H1 (cell line): ENCODE data around the gene BGLAP. TPM values are rescaled to one million over a fixed set of nuclear protein-coding genes. Genes with fewer than 3 reads are reported as not detected.

Experiments used
- CTCF ChIA-PET: fragments of 300-600 bp; sonication (Branson Sonifier 250); formaldehyde crosslinking; loops from one replicate; lab custom pipeline; 2021; ENCODE audit not compliant: partially characterized antibody; lab: Charles Lee
- POLR2A ChIA-PET: fragments of 300-600 bp; sonication (Branson Sonifier 250); formaldehyde crosslinking; loops from one replicate; lab custom pipeline; 2021; ENCODE audit warnings: inconsistent platforms; ENCODE audit not compliant: partially characterized antibody; lab: Charles Lee
- DNase-seq, 2 experiments: peaks; one replicate each; pipeline versions ENCODE4 v3.0.0 to v3.0.0-alpha.2; 2010 to 2022; ENCODE audit warnings: low spot score in 2 of 2, low read depth in 1 of 2, mixed read lengths in 1 of 2
- FAIRE-seq: peaks from 2 replicates; lab custom pipeline; 2011; peaks lifted over from hg19 to GRCh38; lab: Jason Lieb, UNC
- H2AFZ ChIP-seq: 2 replicates; pipeline ENCODE4 v1.8.1; 2012; ENCODE audit warnings: low read length, inconsistent platforms
- H2AK5ac ChIP-seq: 2 replicates; pipeline ENCODE4 v1.6.1; 2013; ENCODE audit warnings: low read depth, low read length
- H2BK120ac ChIP-seq: replicated peaks from 2 replicates; pipeline ENCODE3; 2013; ENCODE audit warnings: low read depth, low read length, inconsistent platforms
- H2BK12ac ChIP-seq: 2 replicates; pipeline ENCODE4 v1.6.1; 2013; ENCODE audit warnings: low read depth, low read length
- H2BK15ac ChIP-seq: 2 replicates; pipeline ENCODE4 v1.6.1; 2013; ENCODE audit warnings: low read length
- H2BK20ac ChIP-seq: 2 replicates; pipeline ENCODE4 v1.6.1; 2013; ENCODE audit warnings: low read length
- H2BK5ac ChIP-seq: 2 replicates; pipeline ENCODE4 v1.6.1; 2013; ENCODE audit warnings: low read depth, low read length
- H3K14ac ChIP-seq: 2 replicates; pipeline ENCODE4 v1.6.1; 2013; ENCODE audit warnings: inconsistent platforms; ENCODE audit not compliant: insufficient read length
- H3K18ac ChIP-seq: 2 replicates; pipeline ENCODE4 v1.6.1; 2013; ENCODE audit warnings: low read length; ENCODE audit errors: extremely low read depth
- H3K23ac ChIP-seq: 2 replicates; pipeline ENCODE4 v1.6.1; 2013; ENCODE audit warnings: inconsistent platforms; ENCODE audit not compliant: insufficient read length
- H3K23me2 ChIP-seq: 2 replicates; pipeline ENCODE4 v1.6.1; 2013; ENCODE audit warnings: low read depth, low read length
- H3K27ac ChIP-seq: 2 replicates; pipeline ENCODE4 v1.6.1; 2011; ENCODE audit warnings: low read depth, low read length, inconsistent platforms
- H3K27me3 ChIP-seq, 4 experiments: replicated peaks in 1 of 4; 1 replicate in 1 of 4; 2 replicates in 3 of 4; pipeline versions ENCODE4 v1.6.1 to v1.8.1; 2011 to 2013; ENCODE audit warnings: low read length in 3 of 4, mild to moderate bottlenecking in 3 of 4, inconsistent platforms in 2 of 4, mixed read lengths in 2 of 4, moderate library complexity in 1 of 4; ENCODE audit not compliant: control insufficient read depth in 3 of 4, insufficient read depth in 3 of 4; ENCODE audit errors: extremely low read depth in 1 of 4
- H3K36me3 ChIP-seq, 4 experiments: 2 replicates each; pipeline versions ENCODE4 v1.6.1 to v1.8.1; 2011 to 2013; ENCODE audit warnings: mild to moderate bottlenecking in 4 of 4, low read length in 3 of 4, moderate library complexity in 2 of 4, control low read depth in 1 of 4, inconsistent platforms in 1 of 4; ENCODE audit not compliant: insufficient read depth in 4 of 4, control insufficient read depth in 2 of 4
- H3K4ac ChIP-seq: replicated peaks from 2 replicates; pipeline ENCODE3; 2013; ENCODE audit warnings: low read length, low read depth, mixed read lengths, inconsistent platforms; ENCODE audit not compliant: insufficient read length
- H3K4me1 ChIP-seq, 4 experiments: replicated peaks in 1 of 4; 1 replicate in 1 of 4; 2 replicates in 3 of 4; pipeline versions ENCODE4 v1.6.1 to v1.8.1; 2011 to 2013; ENCODE audit warnings: low read length in 3 of 4, inconsistent platforms in 2 of 4, mixed read lengths in 1 of 4; ENCODE audit not compliant: insufficient read depth in 4 of 4, control insufficient read depth in 3 of 4
- H3K4me2 ChIP-seq, 2 experiments: 2 replicates each; pipeline versions ENCODE4 v1.6.1 to v1.8.1; 2011 to 2013; ENCODE audit warnings: low read depth in 2 of 2, low read length in 2 of 2, control low read depth in 1 of 2, inconsistent platforms in 1 of 2, mild to moderate bottlenecking in 1 of 2; ENCODE audit not compliant: insufficient read depth in 1 of 2
- H3K4me3 ChIP-seq, 4 experiments: fragments of 200-600, 300-600 bp in 1 of 4; sonication (generic), shearing (Covaris generic), sonication (Bioruptor Twin) in 1 of 4; 2 replicates each; pipeline versions ENCODE4 v1.5.1 to v1.8.1; 2011 to 2016; ENCODE audit warnings: low read length in 4 of 4, low read depth in 3 of 4, control low read depth in 2 of 4, inconsistent platforms in 2 of 4, mild to moderate bottlenecking in 2 of 4, mixed read lengths in 1 of 4, moderate library complexity in 1 of 4; ENCODE audit not compliant: insufficient read depth in 2 of 4; ENCODE audit errors: extremely low read depth in 1 of 4
- H3K56ac ChIP-seq: replicated peaks from 2 replicates; pipeline ENCODE3; 2013; ENCODE audit warnings: low read depth, mild to moderate bottlenecking, mixed read lengths, low read length, inconsistent platforms; ENCODE audit not compliant: insufficient read length
- H3K79me1 ChIP-seq: 2 replicates; pipeline ENCODE4 v1.6.1; 2013; ENCODE audit warnings: low read depth, low read length, control low read depth
- H3K79me2 ChIP-seq, 2 experiments: 2 replicates each; pipeline versions ENCODE4 v1.6.1 to v1.8.1; 2012 to 2013; ENCODE audit warnings: low read length in 2 of 2, mild to moderate bottlenecking in 2 of 2, inconsistent platforms in 1 of 2; ENCODE audit not compliant: insufficient read depth in 2 of 2, control insufficient read depth in 1 of 2
- H3K9ac ChIP-seq, 4 experiments: replicated peaks in 1 of 4; 1 replicate in 1 of 4; 2 replicates in 3 of 4; pipeline versions ENCODE4 v1.6.1 to v1.8.1; 2011 to 2013; ENCODE audit warnings: low read depth in 3 of 4, low read length in 3 of 4, control low read depth in 2 of 4, mild to moderate bottlenecking in 2 of 4, moderate library complexity in 2 of 4, inconsistent platforms in 1 of 4; ENCODE audit errors: extremely low read depth in 1 of 4
- H3K9me3 ChIP-seq, 2 experiments: 2 replicates each; pipeline versions ENCODE4 v1.6.1 to v1.8.1; 2012 to 2013; ENCODE audit warnings: mild to moderate bottlenecking in 2 of 2, moderate library complexity in 2 of 2, control low read depth in 1 of 2, inconsistent platforms in 1 of 2, low read depth in 1 of 2, low read length in 1 of 2, mixed read lengths in 1 of 2; ENCODE audit not compliant: insufficient read depth in 2 of 2
- H4K20me1 ChIP-seq, 2 experiments: replicated peaks in 1 of 2; 2 replicates each; pipeline versions ENCODE3 to v1.8.1; 2011 to 2013; ENCODE audit warnings: inconsistent platforms in 2 of 2, low read length in 2 of 2, mild to moderate bottlenecking in 1 of 2; ENCODE audit not compliant: insufficient read depth in 2 of 2, control insufficient read depth in 1 of 2
- H4K5ac ChIP-seq: 2 replicates; pipeline ENCODE4 v1.6.1; 2013; ENCODE audit warnings: low read length, low read depth, mixed read lengths, inconsistent platforms; ENCODE audit not compliant: insufficient read length
- H4K8ac ChIP-seq: 2 replicates; pipeline ENCODE4 v1.8.0; 2013; ENCODE audit warnings: mild to moderate bottlenecking, moderate library complexity, low read length, inconsistent platforms; ENCODE audit not compliant: insufficient read depth; ENCODE audit errors: extremely low read depth
- H4K91ac ChIP-seq: replicated peaks from 2 replicates; pipeline ENCODE3; 2013; ENCODE audit warnings: low read length, mixed read lengths, inconsistent platforms; ENCODE audit not compliant: insufficient read length
- ASH2L ChIP-seq: fragments of 200-600, 300-600 bp; sonication (generic); IDR thresholded peaks from one replicate; pipeline ENCODE4 v1.7.1; 2017; ENCODE audit warnings: low read length
- ATF2 ChIP-seq: IDR thresholded peaks from 2 replicates; pipeline ENCODE4 v1.6.1; 2012; ENCODE audit warnings: low read length, inconsistent platforms
- BACH1 ChIP-seq: IDR thresholded peaks from 2 replicates; pipeline ENCODE4 v1.6.1; 2012; ENCODE audit warnings: low read length, improper control_type of control experiment
- BRCA1 ChIP-seq: IDR thresholded peaks from 2 replicates; pipeline ENCODE4 v1.6.1; 2012; ENCODE audit warnings: low read depth, low read length, improper control_type of control experiment
- CEBPB ChIP-seq: IDR thresholded peaks from 2 replicates; pipeline ENCODE4 v1.6.1; 2012; ENCODE audit warnings: low read depth, low read length
- FOSL1 ChIP-seq: IDR thresholded peaks from 2 replicates; pipeline ENCODE4 v1.6.1; 2011; ENCODE audit warnings: mild to moderate bottlenecking, low read depth, low read length, moderate library complexity; ENCODE audit not compliant: insufficient read depth
- PHF8 ChIP-seq: fragments of 200-600 bp; sonication (generic); conservative IDR thresholded peaks from 2 replicates; pipeline ENCODE4 v1.7.1; 2012; ENCODE audit warnings: low read depth, mild to moderate bottlenecking, inconsistent platforms, low read length, moderate library complexity
- SIN3A ChIP-seq, 2 experiments: IDR thresholded peaks in 1 of 2; conservative IDR thresholded peaks in 1 of 2; 2 replicates each; pipeline ENCODE4 v1.6.1; 2011 to 2012; ENCODE audit warnings: low read length in 2 of 2, improper control_type of control experiment in 1 of 2, low read depth in 1 of 2, mild to moderate bottlenecking in 1 of 2
- SIX5 ChIP-seq: IDR thresholded peaks from 2 replicates; pipeline ENCODE4 v1.6.1; 2011; ENCODE audit warnings: mild to moderate bottlenecking, low read depth, low read length
- TAF1 ChIP-seq: IDR thresholded peaks from 2 replicates; pipeline ENCODE4 v1.6.1; 2011; ENCODE audit warnings: mild to moderate bottlenecking, low read depth, low read length
- WGBS, 2 experiments: shearing (Covaris generic) in 1 of 2; methylation state at CpG; one replicate each; pipeline versions ENCODE4 v1.1.6 to v1.1.7; 2013 to 2015; ENCODE audit warnings: low lambda C conversion rate in 2 of 2, mixed read lengths in 2 of 2, inconsistent platforms in 1 of 2, low coverage in 1 of 2, missing lambda C conversion rate in 1 of 2; ENCODE audit not compliant: insufficient replicate concordance in 2 of 2, insufficient coverage in 1 of 2, insufficient read length in 1 of 2; ENCODE audit errors: extremely low coverage in 1 of 2, missing lambda C conversion rate in 1 of 2; 5-methylcytosine and 5-hydroxymethylcytosine counted together
- polyA plus RNA-seq, 7 experiments: library from polyadenylated mRNA; depleted of rRNA in 3 of 7; stranded (reverse) in 5 of 7; unstranded in 2 of 7; fragments of >200 nt in 5 of 7; fragments of 200-250 nt in 2 of 7; gene quantifications; 1 replicate in 5 of 7; 2 replicates in 1 of 7; 4 replicates in 1 of 7; pipeline versions ENCODE4 v1.2.1 to v1.2.3, GENCODE V29; 2011 to 2013; ENCODE audit warnings: missing spikeins in 2 of 7, mixed read lengths in 2 of 7
- total RNA-seq: library from RNA; stranded (reverse); fragmentation: NEBNext Ultra II Directional; extraction: Animal tissue kit (Norgen Biotek cat#: 25700); gene quantifications from 2 replicates; pipeline ENCODE4 v1.2.1, GENCODE V29; 2021
- TF ChIP-seq, protein P1 (sequence below): IDR thresholded peaks from 2 replicates; pipeline ENCODE4 v1.6.1; 2011; ENCODE audit warnings: low read depth, mild to moderate bottlenecking, low read length; ENCODE audit not compliant: insufficient read depth
- TF ChIP-seq, protein P2 (sequence below): IDR thresholded peaks from 2 replicates; pipeline ENCODE4 v1.6.1; 2012; ENCODE audit warnings: inconsistent platforms

The BGLAP gene
- total and polyA plus RNA-seq, 2 of the 8 experiments (the other 6 are each of a cell fraction or from before 2014, with no cell fraction given), result 1.2 to 1.5 TPM

DNA sequence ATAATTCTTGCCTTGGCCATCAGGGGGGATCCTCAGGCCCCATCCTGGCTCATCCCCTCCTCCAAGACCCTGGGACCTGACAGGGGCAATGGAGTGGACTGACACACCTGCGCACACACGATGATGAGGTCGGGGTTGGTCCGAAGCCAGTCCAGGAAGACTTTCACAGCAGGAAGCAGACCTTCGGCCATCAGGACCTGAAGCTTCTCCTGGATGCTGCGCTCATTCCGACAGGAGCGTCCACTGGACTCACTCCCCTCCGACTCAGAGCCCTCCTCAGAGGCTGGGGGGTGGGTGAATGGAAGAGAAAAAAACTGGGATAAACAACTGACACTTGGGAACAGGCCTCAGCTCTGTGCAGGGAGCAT lies 21.3 kb downstream of the BGLAP start:
- H3K9ac ChIP-seq, result no peak overlapping the region
- ChIA-PET POLR2A (interaction anchor here (0.8 to 5.3 kb wide), 5 partner anchors 11 to 64 kb away, joined by 3 to 30 read pairs (median 6); partner anchors contain the start of gene PAQR6), CTCF (interaction anchor here (0.9 to 47.2 kb wide), 3 partner anchors 10 to 123 kb away, joined by 3 to 1265 read pairs (median 7); partner anchors contain the start of gene SEMA4A)
- no peak for TF ChIP-seq SIX5
- TF ChIP-seq CEBPB, result no peak
- TF ChIP-seq TAF1, result no peak
- TF ChIP-seq, protein P1, sequence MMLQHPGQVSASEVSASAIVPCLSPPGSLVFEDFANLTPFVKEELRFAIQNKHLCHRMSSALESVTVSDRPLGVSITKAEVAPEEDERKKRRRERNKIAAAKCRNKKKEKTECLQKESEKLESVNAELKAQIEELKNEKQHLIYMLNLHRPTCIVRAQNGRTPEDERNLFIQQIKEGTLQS, result no peak
- TF ChIP-seq, protein P2, sequence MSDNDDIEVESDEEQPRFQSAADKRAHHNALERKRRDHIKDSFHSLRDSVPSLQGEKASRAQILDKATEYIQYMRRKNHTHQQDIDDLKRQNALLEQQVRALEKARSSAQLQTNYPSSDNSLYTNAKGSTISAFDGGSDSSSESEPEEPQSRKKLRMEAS, result no peak
- TF ChIP-seq FOSL1, result no peak
- TF ChIP-seq BACH1, result no peak
- no peak for TF ChIP-seq ASH2L
- TF ChIP-seq PHF8, result no peak
- TF ChIP-seq SIN3A (conservative IDR thresholded peaks at IDR 0.05 in 1 of 2, IDR thresholded peaks at IDR 0.05 in 1 of 2; ENCODE audit: low read depth in 1 of 2, low read length in 2 of 2), result no peak
- TF ChIP-seq BRCA1, result no peak
- no peak for TF ChIP-seq ATF2

More for the DNA sequence above, 21.3 kb downstream of the BGLAP start:
- Histone ChIP-seq H3K27ac (no peak overlapping the region), H3K14ac (no peak overlapping the region), H3K36me3 (peaks cover 62 to 91% (median 86%) of the 10 kb centered on the region in 4 experiments), H3K4me2 (no peak overlapping the region), H2AK5ac (no peak overlapping the region), H3K23ac (no peak overlapping the region), H4K5ac (no peak overlapping the region), H3K4ac (no peak overlapping the region), H3K18ac (no peak overlapping the region), H2BK20ac (no peak overlapping the region), H3K9me3 (peaks cover 0 to 2% of the 10 kb centered on the region in 2 experiments; a peak in 1 of 4 replicates), H3K79me2 (no peaks in the 10 kb centered on the region), H2BK5ac (no peak overlapping the region), H2BK12ac (no peak overlapping the region), H3K79me1 (no peaks in the 10 kb centered on the region), H2AFZ (no peak overlapping the region), H2BK120ac (no peak overlapping the region), H4K20me1 (peaks cover 0 to 6% of the 10 kb centered on the region in 2 experiments), H3K4me3 (no peak overlapping the region), H3K23me2 (no peaks in the 10 kb centered on the region), H3K56ac (no peak overlapping the region), H4K91ac (no peak overlapping the region), H2BK15ac (no peak overlapping the region), H4K8ac (no peak overlapping the region), H3K4me1 (no peaks in the 10 kb centered on the region), H3K27me3 (no peaks in the 10 kb centered on the region)
- DNase-seq, result no peak
- no peak for FAIRE-seq
- 95% methylated on average over 9 of the region's 9 CpGs; no CpG with 5 or more reads in 1 of the 2 experiments for WGBS, 2 experiments
